Jurkat, Clone E6-1 (cell line): Measurements from ENCODE around the gene RPRD1B.

ENCODE experiments used
- DNase-seq: peaks from one replicate; pipeline ENCODE4 v3.0.0-alpha.2; 2011; ENCODE audit warnings: low read depth, low spot score
- H3K4me3 ChIP-seq: 2 replicates; pipeline ENCODE4 v1.5.1; 2011; ENCODE audit warnings: mild to moderate bottlenecking, low read length, control low read depth, moderate library complexity

Gene RPRD1B

GRCh38 chr20:38031957-38032356 lies 1.6 kb upstream of the RPRD1B start:
- peak overlapping the region; percentile 98 for H3K4me3 ChIP-seq
- no peak for DNase-seq

- DNase-seq, result peak; percentile 14
- peak overlapping the region; percentile 98 for H3K4me3 ChIP-seq
Observed at GRCh38 chr20:38032585-38033329, 789 bp upstream of the RPRD1B start.

- peak overlapping the region; percentile 98 for H3K4me3 ChIP-seq
- DNase-seq, result no peak
Observed at GRCh38 chr20:38034108-38034649, 633 bp downstream of the RPRD1B start.

- no peak for DNase-seq
- peak overlapping the region; percentile 98 for H3K4me3 ChIP-seq
Observed at GRCh38 chr20:38034961-38035360, 1.4 kb downstream of the RPRD1B start.

GRCh38 chr20:38036366-38036765 lies 2.8 kb downstream of the RPRD1B start:
- DNase-seq, result no peak
- H3K4me3 ChIP-seq, result no peak overlapping the region

- H3K4me3 ChIP-seq, result no peak overlapping the region
- DNase-seq, result no peak
Observed at GRCh38 chr20:38040276-38040675, 6.7 kb downstream of the RPRD1B start.

GRCh38 chr20:38043512-38044300 lies 10.2 kb downstream of the RPRD1B start:
- no peak for DNase-seq
- no peak overlapping the region for H3K4me3 ChIP-seq

- no peak overlapping the region for H3K4me3 ChIP-seq
- no peak for DNase-seq
Observed at GRCh38 chr20:38044685-38045084, 11.1 kb downstream of the RPRD1B start.

- no peak for DNase-seq
- no peak overlapping the region for H3K4me3 ChIP-seq
Observed at GRCh38 chr20:38046572-38046971, 13.0 kb downstream of the RPRD1B start.

- no peak overlapping the region for H3K4me3 ChIP-seq
- no peak for DNase-seq
Observed at GRCh38 chr20:38049800-38050199, 16.3 kb downstream of the RPRD1B start.

GRCh38 chr20:38050686-38051085 lies 17.1 kb downstream of the RPRD1B start:
- no peak overlapping the region for H3K4me3 ChIP-seq
- DNase-seq, result no peak

GRCh38 chr20:38052870-38053269 lies 19.3 kb downstream of the RPRD1B start:
- no peak for DNase-seq
- no peak overlapping the region for H3K4me3 ChIP-seq

- H3K4me3 ChIP-seq, result no peak overlapping the region
- DNase-seq, result no peak
Observed at GRCh38 chr20:38054647-38055046, 21.1 kb downstream of the RPRD1B start.

GRCh38 chr20:38055294-38055693 lies 21.7 kb downstream of the RPRD1B start:
- no peak for DNase-seq
- no peak overlapping the region for H3K4me3 ChIP-seq

- DNase-seq, result no peak
- no peak overlapping the region for H3K4me3 ChIP-seq
Observed at GRCh38 chr20:38055848-38056247, 22.3 kb downstream of the RPRD1B start.

- DNase-seq, result peak; percentile 35
- no peak overlapping the region for H3K4me3 ChIP-seq
Observed at GRCh38 chr20:38057351-38057972, 23.9 kb downstream of the RPRD1B start.

GRCh38 chr20:38059832-38060231 lies 26.3 kb downstream of the RPRD1B start:
- DNase-seq, result no peak
- H3K4me3 ChIP-seq, result no peak overlapping the region

- DNase-seq, result no peak
- no peak overlapping the region for H3K4me3 ChIP-seq
Observed at GRCh38 chr20:38060536-38060935, 27.0 kb downstream of the RPRD1B start.

GRCh38 chr20:38061109-38061508 lies 27.6 kb downstream of the RPRD1B start:
- DNase-seq, result no peak
- no peak overlapping the region for H3K4me3 ChIP-seq

- DNase-seq, result no peak
Observed at GRCh38 chr20:38062890-38063289, 29.3 kb downstream of the RPRD1B start.

More at GRCh38 chr20:38062890-38063289, 29.3 kb downstream of the RPRD1B start:
- no peak overlapping the region for H3K4me3 ChIP-seq
